Transverse colon (tissue), 3 donors: ENCODE data around the gene GARIN1A.

Experiments
- CTCF ChIP-seq, 5 experiments: fragments of 200-600 bp in 3 of 5; fragments of 450-650 bp in 2 of 5; sonication (generic) in 3 of 5; IDR thresholded peaks; 1 replicate in 2 of 5; 2 replicates in 3 of 5; pipeline ENCODE4 v1.5.1; 2016 to 2017; ENCODE audit warnings: antibody characterized with exemption in 5 of 5, inconsistent platforms in 3 of 5, mild to moderate bottlenecking in 2 of 5, moderate library complexity in 1 of 5
- EP300 ChIP-seq: sonication (generic); formaldehyde crosslinking; IDR thresholded peaks from one replicate; pipeline ENCODE4 v1.6.1; 2017; ENCODE audit warnings: antibody characterized with exemption, low read depth
- POLR2A ChIP-seq: fragments of 450-650 bp; IDR thresholded peaks from one replicate; pipeline ENCODE4 v1.6.1; 2016; ENCODE audit warnings: antibody characterized with exemption, mild to moderate bottlenecking, moderate library complexity

- TF ChIP-seq CTCF (IDR thresholded peaks at IDR 0.05) (peak in 2 of 5 experiments; percentile 6 to 13), EP300 (no peak), POLR2A (no peak)
Observed at GRCh38 chr7:128697302-128697905, 25.3 kb downstream of the GARIN1A start.
